GM12874 (cell line): Measurements from ENCODE around the gene FASN.

Source experiments
- TF ChIP-seq, protein P1 (sequence below): IDR thresholded peaks from 2 replicates; pipeline ENCODE4 v1.5.1; 2011; ENCODE audit warnings: low read depth, mild to moderate bottlenecking, control low read depth, low read length, moderate library complexity; ENCODE audit not compliant: insufficient read depth

Gene FASN

GRCh38 chr17:82082456-82082855 lies 15.6 kb downstream of the FASN start:
- TF ChIP-seq, protein P1, sequence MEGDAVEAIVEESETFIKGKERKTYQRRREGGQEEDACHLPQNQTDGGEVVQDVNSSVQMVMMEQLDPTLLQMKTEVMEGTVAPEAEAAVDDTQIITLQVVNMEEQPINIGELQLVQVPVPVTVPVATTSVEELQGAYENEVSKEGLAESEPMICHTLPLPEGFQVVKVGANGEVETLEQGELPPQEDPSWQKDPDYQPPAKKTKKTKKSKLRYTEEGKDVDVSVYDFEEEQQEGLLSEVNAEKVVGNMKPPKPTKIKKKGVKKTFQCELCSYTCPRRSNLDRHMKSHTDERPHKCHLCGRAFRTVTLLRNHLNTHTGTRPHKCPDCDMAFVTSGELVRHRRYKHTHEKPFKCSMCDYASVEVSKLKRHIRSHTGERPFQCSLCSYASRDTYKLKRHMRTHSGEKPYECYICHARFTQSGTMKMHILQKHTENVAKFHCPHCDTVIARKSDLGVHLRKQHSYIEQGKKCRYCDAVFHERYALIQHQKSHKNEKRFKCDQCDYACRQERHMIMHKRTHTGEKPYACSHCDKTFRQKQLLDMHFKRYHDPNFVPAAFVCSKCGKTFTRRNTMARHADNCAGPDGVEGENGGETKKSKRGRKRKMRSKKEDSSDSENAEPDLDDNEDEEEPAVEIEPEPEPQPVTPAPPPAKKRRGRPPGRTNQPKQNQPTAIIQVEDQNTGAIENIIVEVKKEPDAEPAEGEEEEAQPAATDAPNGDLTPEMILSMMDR, result no peak

DNA sequence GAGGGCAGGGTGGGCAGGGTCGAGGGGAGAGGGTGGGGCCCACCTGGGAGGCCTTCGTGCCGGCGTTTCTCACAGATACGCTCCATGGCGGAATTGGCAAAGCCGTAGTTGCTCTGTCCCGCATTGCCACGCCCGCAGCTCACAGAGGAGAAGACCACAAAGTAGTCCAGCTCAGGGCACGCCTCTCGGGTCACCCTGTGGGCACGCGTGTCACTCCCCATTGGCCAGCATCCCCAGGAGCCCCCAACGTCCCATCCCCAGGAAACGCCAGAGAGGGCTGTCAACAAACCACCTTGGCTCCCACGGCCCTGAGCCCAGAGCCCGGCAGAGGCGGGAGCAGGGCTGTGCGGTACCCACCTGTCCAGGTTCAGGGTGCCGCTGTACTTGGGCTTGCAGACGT lies 16.1 kb downstream of the FASN start:
- TF ChIP-seq, protein P1, result no peak

- TF ChIP-seq, protein P1, result no peak
Measured at GRCh38 chr17:82081546-82081945, 16.5 kb downstream of the FASN start.

GRCh38 chr17:82080789-82081464 lies 17.1 kb downstream of the FASN start:
- TF ChIP-seq, protein P1, result no peak

DNA sequence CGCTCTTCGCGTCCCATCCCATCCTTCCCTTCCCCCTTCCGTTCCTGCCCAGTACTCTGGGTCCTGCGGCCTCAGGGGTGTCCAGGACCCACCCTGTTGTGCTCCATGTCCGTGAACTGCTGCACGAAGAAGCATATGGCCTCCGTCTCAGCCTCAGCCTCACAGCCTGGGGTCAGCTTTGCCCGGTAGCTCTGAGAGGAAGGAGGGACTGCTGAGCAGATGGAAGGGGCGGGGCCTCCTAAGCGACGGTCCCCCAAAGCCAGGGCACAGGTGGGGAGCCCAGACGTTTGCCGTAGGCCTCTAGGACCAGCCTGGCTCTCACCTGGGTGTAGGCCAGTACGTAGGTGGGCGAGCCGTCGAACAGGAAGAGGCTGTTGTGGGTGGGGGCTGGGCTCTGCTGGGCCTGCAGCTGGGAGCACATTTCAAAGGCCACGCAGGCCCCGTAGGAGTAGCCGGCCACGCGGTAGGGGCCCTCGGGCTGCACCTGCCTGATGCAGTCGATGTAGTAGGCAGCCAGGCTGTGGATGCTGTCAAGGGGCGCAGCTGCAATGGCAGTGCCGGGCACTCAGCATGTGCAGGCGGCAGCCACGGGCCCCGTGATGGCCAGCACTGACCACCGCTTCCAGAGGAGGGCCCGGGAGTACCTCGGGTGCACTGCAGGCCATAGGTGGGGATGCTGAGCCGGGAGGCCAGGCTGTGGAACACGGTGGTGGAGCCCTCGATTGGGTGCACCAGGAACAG lies 17.8 kb downstream of the FASN start:
- TF ChIP-seq, protein P1, result no peak

- TF ChIP-seq, protein P1, result no peak
Measured at GRCh38 chr17:82079001-82079677, 18.9 kb downstream of the FASN start.

DNA sequence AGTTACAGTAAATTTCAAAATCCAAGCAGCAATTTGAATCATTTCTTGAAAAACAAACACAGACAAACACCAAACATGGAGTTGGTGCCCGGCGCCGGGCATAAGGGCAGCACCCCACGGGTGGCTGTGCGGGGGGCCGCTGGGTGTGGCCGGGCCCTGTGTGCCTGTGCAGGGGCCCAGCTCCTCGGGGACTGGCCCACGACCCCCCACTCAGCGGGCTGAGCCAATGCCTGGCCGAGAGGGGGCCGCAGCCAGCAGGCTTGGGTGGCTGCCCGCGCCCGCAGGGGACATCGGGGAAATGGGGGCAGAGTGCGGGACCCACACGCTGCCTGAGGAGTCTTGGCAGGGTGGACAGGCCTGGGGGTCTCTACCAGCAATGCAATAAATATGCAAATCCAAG lies 19.6 kb downstream of the FASN start:
- TF ChIP-seq, protein P1, result no peak
